DMS 273 (cell line): Measurements from ENCODE around the gene EMX2.
A peak's percentile ranks its signal among the peaks of the same experiment; 100 is the strongest.

ENCODE experiments used
- DNase-seq: peaks from one replicate; lab custom pipeline; 2025; ENCODE audit not compliant: unreplicated experiment; lab: John Stamatoyannopoulos, UW

Gene EMX2

GRCh38 chr10:117543225-117544003, 868 bp downstream of the EMX2 start:
- peak; percentile 78 for DNase-seq

- peak; percentile 62 for DNase-seq
These were observed 1.6 kb downstream of the EMX2 start for GRCh38 chr10:117544004-117544701.

DNA sequence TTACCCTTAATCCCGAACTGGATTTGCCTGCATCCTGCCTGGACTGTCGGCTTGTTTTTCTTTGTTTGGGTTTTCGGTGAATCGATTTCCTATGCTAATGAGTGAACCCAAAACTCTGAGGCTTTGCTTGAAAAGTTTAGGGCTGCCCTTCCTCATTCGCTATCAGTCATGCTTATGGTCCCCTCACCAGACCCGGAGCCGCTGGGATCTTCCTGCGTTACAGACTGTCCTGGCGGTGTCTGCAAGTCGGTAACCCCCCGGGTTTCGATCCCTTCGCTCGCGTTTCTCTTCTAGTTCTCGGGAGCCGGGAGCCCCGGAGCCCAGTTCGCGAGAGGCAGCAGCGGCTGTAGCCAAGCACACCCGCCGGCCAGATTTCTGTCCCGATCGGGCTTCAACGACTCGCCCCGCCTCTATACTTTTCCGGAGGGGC, 2.2 kb downstream of the EMX2 start:
- no peak for DNase-seq

DNA sequence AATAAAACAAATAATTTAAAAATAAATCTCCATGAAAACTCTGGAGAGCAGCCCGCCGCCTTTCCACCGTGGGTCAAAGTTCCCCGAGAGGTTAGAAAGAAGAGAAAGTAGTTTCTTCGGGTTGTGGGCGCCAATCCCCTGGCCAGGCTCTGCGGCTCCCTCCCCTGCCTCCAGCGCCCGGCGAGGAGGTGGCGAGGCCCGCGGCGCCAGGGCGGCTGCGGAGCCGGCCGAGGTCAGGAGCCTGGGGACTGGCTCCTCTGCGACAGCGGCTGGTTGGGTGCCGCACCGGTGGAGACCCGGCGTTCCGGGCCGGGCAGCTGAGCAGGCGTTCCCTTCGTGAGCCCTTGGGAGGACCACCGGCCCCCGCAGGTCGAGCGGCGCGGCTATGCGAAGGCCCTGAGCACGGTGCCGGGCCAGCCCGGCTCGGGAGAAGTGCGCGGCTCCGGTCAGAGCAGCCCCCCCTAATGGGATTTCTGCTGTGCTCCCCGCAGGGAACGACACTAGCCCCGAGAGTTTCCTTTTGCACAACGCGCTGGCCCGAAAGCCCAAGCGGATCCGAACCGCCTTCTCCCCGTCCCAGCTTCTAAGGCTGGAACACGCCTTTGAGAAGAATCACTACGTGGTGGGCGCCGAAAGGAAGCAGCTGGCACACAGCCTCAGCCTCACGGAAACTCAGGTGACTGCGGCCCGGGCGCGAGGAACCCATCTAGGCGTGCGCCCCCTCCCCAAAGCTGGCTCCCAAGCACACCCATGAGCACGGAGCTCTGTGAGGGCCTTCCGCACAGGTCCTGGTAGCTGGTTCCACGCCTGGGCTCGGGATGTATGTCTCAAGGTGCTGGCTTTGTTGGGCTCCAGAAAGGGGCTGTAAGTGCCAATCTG, 2.8 kb downstream of the EMX2 start:
- DNase-seq, result no peak

DNA sequence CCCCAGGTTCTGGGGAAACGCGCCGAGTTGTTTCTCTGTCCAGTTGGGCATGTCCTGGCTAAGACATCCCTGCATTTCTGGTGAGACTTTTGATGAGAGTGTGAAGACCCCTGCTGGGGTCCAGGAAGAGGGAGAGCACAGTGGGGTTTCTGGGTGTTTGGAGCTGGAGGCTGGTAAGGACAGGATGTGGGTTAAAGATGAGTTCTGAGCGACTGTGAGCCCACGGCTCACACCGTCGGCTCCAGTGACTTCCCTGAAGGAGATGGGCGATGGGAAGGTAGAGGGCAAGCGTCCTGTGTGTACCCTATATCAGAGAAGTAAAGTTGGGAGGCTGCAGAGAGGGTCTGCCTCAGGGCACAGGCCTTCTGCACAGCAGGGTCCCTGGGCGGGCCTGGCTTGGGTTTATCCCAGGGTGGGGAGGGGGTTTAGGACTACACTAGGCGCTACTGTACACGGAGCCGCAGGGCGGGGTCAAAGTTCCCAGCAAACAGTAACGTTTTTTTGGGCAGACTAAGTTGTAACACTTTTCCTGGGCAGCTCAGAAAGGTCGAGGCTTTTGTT, 3.6 kb downstream of the EMX2 start:
- no peak for DNase-seq

GRCh38 chr10:117546581-117547015, 4.1 kb downstream of the EMX2 start:
- no peak for DNase-seq

DNA sequence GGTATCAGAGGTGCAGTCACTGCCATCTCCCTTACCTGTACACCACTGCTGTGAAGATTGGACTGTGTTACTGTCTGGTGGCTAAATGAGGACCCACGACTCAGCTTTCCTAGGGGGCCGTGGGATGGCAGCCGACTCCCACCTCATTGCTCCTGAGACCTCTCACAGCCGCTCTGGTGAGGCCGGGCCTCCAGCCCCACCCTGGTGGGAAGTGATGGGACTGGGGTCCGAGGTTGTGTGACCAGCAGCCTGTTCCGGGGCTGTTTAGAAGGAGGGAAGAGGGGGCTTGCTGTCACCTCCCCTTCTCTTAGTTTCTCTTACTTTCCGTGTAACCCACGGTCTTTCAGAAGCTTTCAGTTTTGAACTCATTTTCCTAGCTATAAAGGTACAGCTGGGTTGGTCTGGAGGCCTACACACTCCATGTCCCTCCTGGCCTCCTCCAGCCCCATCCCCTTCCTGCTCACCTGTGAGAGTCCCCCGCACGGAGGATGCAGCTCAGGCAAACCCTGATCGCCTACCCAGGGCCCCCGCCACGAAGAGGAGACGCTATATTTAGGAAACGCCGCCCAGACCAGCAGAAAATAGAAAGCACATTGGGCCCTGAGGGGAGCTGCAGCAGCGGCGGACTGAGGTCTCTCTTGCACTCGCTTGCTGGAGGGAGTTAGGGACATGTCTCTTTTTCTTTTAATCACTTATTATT, 4.6 kb downstream of the EMX2 start:
- no peak for DNase-seq

GRCh38 chr10:117547716-117548668, 5.4 kb downstream of the EMX2 start:
- DNase-seq, result no peak

DNA sequence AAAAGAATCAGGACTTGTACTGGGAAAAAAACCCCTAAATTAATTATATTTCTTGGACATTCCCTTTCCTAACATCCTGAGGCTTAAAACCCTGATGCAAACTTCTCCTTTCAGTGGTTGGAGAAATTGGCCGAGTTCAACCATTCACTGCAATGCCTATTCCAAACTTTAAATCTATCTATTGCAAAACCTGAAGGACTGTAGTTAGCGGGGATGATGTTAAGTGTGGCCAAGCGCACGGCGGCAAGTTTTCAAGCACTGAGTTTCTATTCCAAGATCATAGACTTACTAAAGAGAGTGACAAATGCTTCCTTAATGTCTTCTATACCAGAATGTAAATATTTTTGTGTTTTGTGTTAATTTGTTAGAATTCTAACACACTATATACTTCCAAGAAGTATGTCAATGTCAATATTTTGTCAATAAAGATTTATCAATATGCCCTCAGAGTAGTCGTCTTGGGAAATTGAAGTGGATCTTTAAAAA, 6.6 kb downstream of the EMX2 start:
- DNase-seq, result no peak

DNA sequence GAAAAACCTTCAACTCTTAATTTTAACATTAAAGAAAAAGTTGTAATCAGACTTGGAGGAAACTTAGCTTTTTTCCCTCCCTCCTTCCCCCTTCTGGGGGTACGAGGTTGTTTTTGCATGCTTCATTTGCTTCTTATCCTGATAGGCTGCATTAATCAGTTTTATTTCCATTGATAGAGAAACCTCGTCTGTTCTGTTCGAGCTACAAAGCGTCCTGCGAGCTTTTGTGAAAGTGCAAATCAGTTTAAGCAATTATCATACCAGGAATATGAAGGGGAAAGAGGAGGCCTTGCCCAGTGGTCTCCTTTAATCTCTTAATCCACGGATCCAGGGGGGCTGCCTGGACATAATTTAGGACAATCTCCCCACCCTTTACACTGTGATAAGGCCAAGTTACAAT, 7.5 kb downstream of the EMX2 start:
- no peak for DNase-seq

DNA sequence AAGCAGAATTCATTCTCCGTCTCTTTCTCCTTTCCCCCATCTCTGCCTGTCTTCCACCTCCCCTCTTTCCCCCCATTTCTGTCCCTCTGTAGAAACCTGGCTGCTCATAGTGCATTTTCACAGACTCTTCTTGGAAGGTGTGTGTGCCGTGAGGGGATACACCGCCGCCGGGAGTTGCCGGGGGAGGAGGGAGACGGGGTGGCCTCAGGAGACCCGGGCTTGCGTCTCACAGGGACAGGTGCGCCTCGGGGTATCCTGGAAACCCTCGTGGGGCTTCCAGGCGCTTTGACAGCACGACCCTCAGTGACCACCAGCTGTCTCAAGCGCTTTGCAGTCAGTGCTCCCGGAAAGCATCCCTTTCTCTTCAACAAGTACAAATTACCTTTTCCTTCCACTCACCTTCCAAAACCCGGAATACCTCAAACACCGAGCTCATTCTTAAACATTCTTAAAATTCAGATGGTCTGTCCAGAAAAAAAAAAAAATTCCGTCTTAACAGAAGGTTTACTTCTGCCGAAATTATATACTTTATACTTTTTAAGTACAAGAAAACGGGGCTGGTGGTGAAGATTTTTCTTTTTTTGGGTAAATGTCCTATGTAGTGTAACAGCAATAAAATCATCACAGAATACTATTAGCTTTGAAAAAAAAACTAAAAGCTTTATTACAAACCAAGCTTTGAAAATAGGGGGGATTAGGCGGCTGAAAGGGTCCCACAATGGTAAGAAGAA, 8.2 kb downstream of the EMX2 start:
- DNase-seq, result no peak

GRCh38 chr10:117551330-117552155, 9.0 kb downstream of the EMX2 start:
- DNase-seq, result no peak

GRCh38 chr10:117552156-117552631, 9.6 kb downstream of the EMX2 start:
- no peak for DNase-seq

- DNase-seq, result no peak
These were observed 10.2 kb downstream of the EMX2 start for GRCh38 chr10:117552701-117553141.

DNA sequence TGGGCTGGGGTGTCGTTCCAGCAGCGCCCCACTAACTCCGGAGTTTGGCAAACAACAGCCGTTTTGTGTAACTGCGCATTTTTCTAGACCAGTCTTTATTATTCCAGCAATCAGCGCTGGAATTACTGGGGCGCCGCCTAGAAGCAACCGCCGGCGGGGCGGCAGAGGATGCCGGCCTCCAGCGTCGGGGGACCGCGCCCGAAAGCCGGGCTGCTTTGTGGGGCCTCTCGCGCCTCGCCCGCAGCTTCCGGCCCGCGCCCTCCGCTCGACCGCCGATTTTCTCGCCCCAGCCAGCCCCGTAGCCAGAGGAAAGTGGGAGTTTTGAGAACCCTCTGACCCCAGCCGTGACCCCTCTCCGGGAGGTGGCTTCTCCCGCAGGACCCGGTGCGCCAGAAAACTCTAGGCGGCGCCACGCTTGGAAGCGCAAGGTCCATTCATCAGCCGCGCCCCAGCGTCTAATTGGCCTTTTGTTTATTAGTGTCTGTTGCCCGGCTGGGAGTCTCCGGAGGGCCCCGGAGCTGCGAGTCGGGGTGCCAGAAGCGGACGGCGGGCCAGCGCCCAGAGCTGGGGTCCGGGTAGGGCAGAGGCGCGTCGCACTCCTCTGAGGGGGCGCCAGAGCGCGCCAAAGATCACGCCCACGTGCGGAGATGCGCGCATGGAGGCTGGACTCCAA, 10.7 kb downstream of the EMX2 start:
- DNase-seq, result peak; percentile 59

DNA sequence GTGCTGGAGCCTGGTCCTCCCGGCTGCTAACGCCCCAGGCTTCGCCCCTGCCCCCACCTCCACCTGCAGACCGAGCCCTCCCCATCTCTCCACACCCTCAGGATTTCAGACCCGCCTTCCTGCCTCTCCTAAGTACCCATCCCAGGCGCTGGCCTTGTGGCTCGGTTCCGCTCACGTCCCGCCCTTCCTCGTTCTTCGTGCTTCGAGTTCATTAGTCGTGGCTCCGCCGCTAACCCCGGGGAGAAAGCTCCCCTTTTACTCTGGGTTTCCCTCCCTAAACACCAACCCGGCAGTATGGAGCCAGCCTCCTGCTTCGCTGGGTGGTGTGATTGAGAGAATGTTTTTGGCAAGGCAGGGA, 11.2 kb downstream of the EMX2 start:
- peak; percentile 42 for DNase-seq

DNA sequence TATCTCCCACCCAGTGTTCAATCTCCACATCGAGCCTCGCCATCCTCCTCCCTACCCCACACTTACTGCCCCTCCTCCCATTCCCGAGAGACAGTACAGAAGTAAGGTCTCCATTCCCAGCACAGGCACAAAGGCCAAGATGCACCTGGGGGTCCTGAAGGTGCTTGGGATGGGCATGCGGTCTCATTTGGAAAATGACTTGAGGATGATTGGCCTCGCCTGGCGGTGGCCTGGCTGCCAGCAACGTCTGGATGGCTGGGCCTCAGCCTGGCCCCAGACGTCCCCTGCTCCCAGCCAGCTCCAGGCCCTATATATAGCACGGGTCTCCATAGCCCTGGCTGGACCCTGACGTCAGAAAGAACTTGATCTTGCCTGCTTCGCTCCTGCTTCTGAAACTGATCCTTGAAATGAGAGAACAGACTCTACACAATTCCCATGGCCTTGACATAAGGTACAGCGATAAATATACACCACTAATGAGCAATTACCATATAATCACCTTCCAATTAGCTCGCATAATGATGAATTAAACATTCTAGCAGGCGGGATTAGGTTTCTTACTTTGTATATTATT, 11.8 kb downstream of the EMX2 start:
- peak; percentile 70 for DNase-seq
